Heart left ventricle (tissue), 16 donors: ENCODE measurements around the gene RAPGEF3. TPM values are rescaled to one million over a fixed set of nuclear protein-coding genes. Genes with fewer than 3 reads are reported as not detected.

ENCODE experiments used
- ATAC-seq, 4 donors: fragments of 200-7000 bp; cut with Tn5 transposase; one replicate each; pipeline ENCODE4 v1.9.1; 2020 to 2022; ENCODE audit warnings: moderate library complexity in 4 of 4, mild to moderate bottlenecking in 3 of 4, moderate number of reproducible peaks in 1 of 4
- DNase-seq, 5 donors: peaks; one replicate each; pipeline ENCODE4 v3.0.0-alpha.2; 2020
- H3K27ac ChIP-seq, 12 donors: fragments of 200-600 bp; sonication (generic) in 4 of 12; one replicate each; pipeline versions ENCODE4 v1.5.0 to v1.8.0; 2016 to 2022; ENCODE audit warnings: mild to moderate bottlenecking in 2 of 12
- H3K27me3 ChIP-seq, 9 donors: fragments of 200-600 bp; sonication (generic) in 2 of 9; one replicate each; pipeline versions ENCODE4 v1.5.1 to v1.8.0; 2016 to 2022; ENCODE audit warnings: mild to moderate bottlenecking in 3 of 9
- H3K36me3 ChIP-seq, 9 donors: fragments of 200-600 bp; sonication (generic) in 2 of 9; one replicate each; pipeline versions ENCODE4 v1.5.0 to v1.8.0; 2018 to 2022; ENCODE audit warnings: mild to moderate bottlenecking in 2 of 9
- H3K4me1 ChIP-seq, 12 donors: fragments of 200-600 bp; sonication (generic) in 4 of 12; one replicate each; pipeline versions ENCODE4 v1.5.0 to v1.8.0; 2016 to 2022; ENCODE audit warnings: mild to moderate bottlenecking in 3 of 12
- H3K4me3 ChIP-seq, 12 donors: fragments of 200-600 bp; sonication (generic) in 4 of 12; one replicate each; pipeline versions ENCODE4 v1.5.0 to v1.8.0; 2017 to 2022; ENCODE audit warnings: mild to moderate bottlenecking in 9 of 12, moderate library complexity in 4 of 12
- H3K9me3 ChIP-seq, 12 donors: fragments of 200-600 bp; sonication (generic) in 4 of 12; one replicate each; pipeline versions ENCODE4 v1.5.0 to v1.8.0; 2016 to 2022; ENCODE audit warnings: mild to moderate bottlenecking in 1 of 12
- CTCF ChIP-seq, 12 donors: fragments of 200-600 bp; sonication (generic) in 4 of 12; IDR thresholded peaks; one replicate each; pipeline versions ENCODE4 v1.5.0 to v1.8.0; 2018 to 2022; ENCODE audit warnings: antibody characterized with exemption in 12 of 12, mild to moderate bottlenecking in 5 of 12
- POLR2A ChIP-seq, 2 donors: fragments of 450-650 bp; IDR thresholded peaks; one replicate each; pipeline ENCODE4 v1.6.1; 2017; ENCODE audit warnings: antibody characterized with exemption in 2 of 2, mild to moderate bottlenecking in 2 of 2, moderate library complexity in 2 of 2
- WGBS, 4 donors: extraction: QIAGEN DNeasy Blood & Tissue Kit in 2 of 4; methylation state at CpG; one replicate each; pipeline versions ENCODE4 v1.1.5 to v1.1.7; 2013 to 2018; 5-methylcytosine and 5-hydroxymethylcytosine counted together
- intact Hi-C, 10 donors: fragments of 100-400 bp; cut with DNase I; formaldehyde crosslinking; loops; one replicate each; pipeline versions ENCODE4 v1.11.1 to v1.14.2; 2022
- polyA plus RNA-seq, 2 donors: library from polyadenylated mRNA; stranded (reverse); fragments of 200-250 nt; gene quantifications; one replicate each; pipeline ENCODE4 v1.2.3, GENCODE V29; 2013
- total RNA-seq, 9 donors: library from RNA; depleted of rRNA in 2 of 9; stranded (reverse); fragments of >200 nt in 2 of 9; fragmentation: NEBNext Ultra II Directional in 3 of 9; extraction: Animal tissue kit (Norgen Biotek cat#: 25700) in 3 of 9; gene quantifications; one replicate each; pipeline versions ENCODE4 v1.1.0 to v1.2.4, GENCODE V29; 2016 to 2023
- donor health status: ischemic (EF 13 %, LVEDD 7.1; RV severe dilation, severe dysfunction).
- donor health status: healthy with polysubstance abuse.
- donor health status: DM: no; HTN: yes; CAD: no.
- donor health status: DM: no; HTN: no; CAD: no.
- donor health status: ischemic (EF 25% LVEDD 6.9; RV normal size, moderate dysfunction).
- donor health status: ischemic (EF 25% LVEDD 5.7; RV mildly dilated, moderate dysfunction).
- donor health status: healthy.
- donor health status: DM: yes; HTN: yes; CAD: no.
- donor health status: ischemic (EF 35%, LVEDD 5.7; RV mildly dilated, moderate dysfunction).
- donor health status: nonischemic (EF 11% LVEDD 7.7; RV severe dilation, severe dysfunction).
- donor health status: DM: yes; HTN: yes; CAD: no.
- donor health status: PGD.
- donor health status: ischemic (EF 29% LVEDD 5.4; RV normal size, mild dysfunction).
- donor health status: nonischemic (EF 23%, LVEDD 6.1; RV moderate dilation, normal function).

RAPGEF3 gene
- total and polyA plus RNA-seq, 11 donors = 14.5 to 62.1 (median 23.9) TPM

DNA sequence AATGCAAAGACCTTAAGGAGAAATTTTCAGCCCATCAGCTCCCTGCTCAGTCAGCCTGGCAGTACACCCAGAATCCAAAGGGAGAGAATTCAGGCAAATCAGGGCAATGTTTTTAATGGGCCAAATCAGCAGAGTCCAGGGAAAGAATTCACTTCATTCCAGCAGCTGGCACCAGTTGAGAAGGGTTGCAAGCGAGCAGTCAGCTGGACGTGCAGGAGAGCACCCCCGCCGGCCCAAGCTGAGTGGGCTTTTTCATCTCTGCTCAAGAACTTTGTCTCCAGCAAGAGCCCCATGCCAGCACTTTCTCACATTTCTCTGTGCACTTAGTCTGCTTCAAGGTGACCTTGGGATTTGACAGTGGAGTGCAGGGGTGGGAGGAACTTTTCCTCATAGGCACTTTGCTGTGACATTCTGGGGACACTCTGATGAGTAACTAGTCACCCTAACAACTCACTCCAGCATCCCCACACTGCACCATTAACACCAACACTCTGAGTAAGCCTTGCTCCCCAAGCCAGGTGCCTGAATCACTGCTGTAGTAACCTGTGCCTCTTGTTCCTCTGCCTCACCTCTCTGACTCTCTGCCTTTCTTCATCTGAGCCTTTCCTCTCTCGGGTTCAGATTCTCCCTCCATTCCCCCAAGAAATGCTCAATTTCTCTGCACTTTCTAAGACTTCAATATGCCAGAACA, 35.6 kb downstream of the RAPGEF3 start:
- Histone ChIP-seq H3K27me3 (no peaks in the 10 kb centered on the region), H3K9me3 (no peaks in the 10 kb centered on the region), H3K4me3 (no peak overlapping the region), H3K27ac (no peak overlapping the region), H3K36me3 (peaks cover 0 to 6% (median 0%) of the 10 kb centered on the region in 9 donors), H3K4me1 (peaks cover 0 to 22% (median 9%) of the 10 kb centered on the region in 12 donors)
- ATAC-seq = no peak
- no peak for TF ChIP-seq CTCF (IDR thresholded peaks at IDR 0.05)
- TF ChIP-seq POLR2A (IDR thresholded peaks at IDR 0.05) = no peak
- DNase-seq = no peak
- WGBS, 4 donors = 67 to 77% (median 76%) methylated on average over 5 of the region's 5 CpGs
- intact Hi-C loops = no loop called here

GRCh38 chr12:47722136-47722834, 36.4 kb downstream of the RAPGEF3 start:
- intact Hi-C loops = no loop called here
- 72 to 87% (median 86%) methylated on average over 7 of the region's 7 CpGs for WGBS, 4 donors
- DNase-seq (no peak), ATAC-seq (no peak)
- Histone ChIP-seq H3K27ac (no peak overlapping the region), H3K4me3 (no peak overlapping the region), H3K9me3 (no peaks in the 10 kb centered on the region), H3K4me1 (peaks cover 0 to 30% (median 16%) of the 10 kb centered on the region in 12 donors), H3K27me3 (no peaks in the 10 kb centered on the region), H3K36me3 (peaks cover 0 to 6% (median 0%) of the 10 kb centered on the region in 9 donors)
- TF ChIP-seq CTCF (IDR thresholded peaks at IDR 0.05) (no peak), POLR2A (IDR thresholded peaks at IDR 0.05) (no peak)

- intact Hi-C loops = no loop called here
- Histone ChIP-seq H3K36me3 (peaks cover 0 to 6% (median 0%) of the 10 kb centered on the region in 9 donors), H3K27ac (no peak overlapping the region), H3K9me3 (no peaks in the 10 kb centered on the region), H3K4me1 (peaks cover 0 to 38% (median 24%) of the 10 kb centered on the region in 12 donors), H3K27me3 (no peaks in the 10 kb centered on the region), H3K4me3 (no peak overlapping the region)
- ATAC-seq = no peak
- no peak for DNase-seq
- TF ChIP-seq CTCF (IDR thresholded peaks at IDR 0.05) (no peak), POLR2A (IDR thresholded peaks at IDR 0.05) (no peak)
- 88 to 94% (median 91%) methylated on average over 9 of the region's 9 CpGs for WGBS, 4 donors
Measured at GRCh38 chr12:47721431-47721973, 37.2 kb downstream of the RAPGEF3 start.

- Histone ChIP-seq H3K9me3 (no peaks in the 10 kb centered on the region), H3K4me1 (peaks cover 7 to 56% (median 45%) of the 10 kb centered on the region in 12 donors), H3K36me3 (peaks cover 0 to 6% (median 0%) of the 10 kb centered on the region in 9 donors), H3K27ac (peak overlapping the region; percentile 80 to 96 (median 94)), H3K4me3 (no peak overlapping the region), H3K27me3 (no peaks in the 10 kb centered on the region)
- TF ChIP-seq CTCF (IDR thresholded peaks at IDR 0.05) = no peak
- no peak for TF ChIP-seq POLR2A (IDR thresholded peaks at IDR 0.05)
- WGBS, 4 donors = 46 to 67% (median 60%) methylated on average over 1 of the region's 1 CpG
- intact Hi-C loops = loop anchor here in 7 of 10 donors (2.0 to 10.0 kb wide), 7 partner anchors 16 to 246 kb away; partner anchors contain the start of genes TMEM106C (in 2 of the 7) and RAPGEF3 (in 1 of the 7)
- ATAC-seq (no peak), DNase-seq (peak in 1 of 5 donors; percentile 2)
Measured at GRCh38 chr12:47718531-47718930, 40.1 kb downstream of the RAPGEF3 start.
